Stimulated activated naive B cell treated with anti-CD40 and anti-IgM and Interleukin-4, amounts not matched to agents 10 μg/mL and 1 μg/mL and 100 μg/mL, for 72 hours (primary cell): ENCODE measurements around the gene PGAP2.
"Not testable (repeated sequence)": the region's sequence is repeated elsewhere in the genome, so short reads cannot be mapped to it uniquely, and the experiment has no call there.

Experiments
- ATAC-seq, 2 donors: fragments of 150-1000 bp; cut with Tn5 transposase; replicated peaks; 2 replicates each; pipeline ENCODE4 v1.10.0; 2021; ENCODE audit warnings: moderate library complexity in 1 of 2
- DNase-seq: peaks from one replicate; pipeline ENCODE4 v3.0.0; 2021
- H3K27ac Mint-ChIP-seq: one replicate; pipeline ENCODE4 v1.8.0; 2022; ENCODE audit warnings: mild to moderate bottlenecking, mixed read lengths
- H3K27me3 Mint-ChIP-seq, 2 donors: one replicate each; pipeline ENCODE4 v1.8.0; 2022; ENCODE audit warnings: mixed read lengths in 2 of 2
- H3K36me3 Mint-ChIP-seq, 2 donors: one replicate each; pipeline ENCODE4 v1.8.0; 2022; ENCODE audit warnings: mixed read lengths in 2 of 2, mild to moderate bottlenecking in 1 of 2
- H3K4me1 Mint-ChIP-seq, 2 donors: one replicate each; pipeline ENCODE4 v1.8.0; 2022; ENCODE audit warnings: mixed read lengths in 2 of 2, mild to moderate bottlenecking in 1 of 2
- H3K4me3 Mint-ChIP-seq, 2 donors: one replicate each; pipeline ENCODE4 v1.8.0; 2022; ENCODE audit warnings: mild to moderate bottlenecking in 2 of 2, mixed read lengths in 2 of 2, moderate library complexity in 1 of 2
- H3K9me3 Mint-ChIP-seq, 2 donors: one replicate each; pipeline ENCODE4 v1.8.0; 2022; ENCODE audit warnings: mixed read lengths in 2 of 2, mild to moderate bottlenecking in 1 of 2

PGAP2 gene

GRCh38 chr11:3796346-3796745 lies 12.0 kb upstream of the PGAP2 start:
- peak overlapping the region; percentile 94 for H3K4me3 Mint-ChIP-seq

GRCh38 chr11:3796801-3797328 lies 11.5 kb upstream of the PGAP2 start:
- Mint-ChIP-seq H3K4me3 (peak overlapping the region; percentile 94), H3K9me3 (no peaks in the 10 kb centered on the region), H3K27me3 (no peaks in the 10 kb centered on the region), H3K4me1 (peaks cover 12 to 26% of the 10 kb centered on the region in 2 donors), H3K27ac (peak overlapping the region; percentile 98), H3K36me3 (peaks cover 12 to 14% of the 10 kb centered on the region in 2 donors)
- DNase-seq (no peak), ATAC-seq (peak; percentile 44 to 50)

More at GRCh38 chr11:3796346-3796745, 12.0 kb upstream of the PGAP2 start:
- no peaks in the 10 kb centered on the region for H3K9me3 Mint-ChIP-seq
- DNase-seq (no peak), ATAC-seq (no peak)
- H3K27ac Mint-ChIP-seq = peak overlapping the region; percentile 98
- peaks cover 13 to 14% of the 10 kb centered on the region in 2 donors for H3K36me3 Mint-ChIP-seq
- peaks cover 12 to 26% of the 10 kb centered on the region in 2 donors for H3K4me1 Mint-ChIP-seq
- no peaks in the 10 kb centered on the region for H3K27me3 Mint-ChIP-seq

- DNase-seq (peak; percentile 100), ATAC-seq (peak; percentile 95)
- Mint-ChIP-seq H3K4me1 (peaks cover 12 to 22% of the 10 kb centered on the region in 2 donors), H3K4me3 (peak within 1 kb of the TSS; percentile 94), H3K27me3 (no peaks in the 10 kb centered on the region), H3K27ac (peak within 1 kb of the TSS; percentile 98), H3K9me3 (no peaks in the 10 kb centered on the region), H3K36me3 (peaks cover 8 to 11% of the 10 kb centered on the region in 2 donors)
Measured at GRCh38 chr11:3797329-3798090, 10.8 kb upstream of the PGAP2 start, which contains the start of gene NUP98. NUP98 (minus strand) TSS chr11:3797554; CDS start chr11:3782117, 15,437 bp downstream.

GRCh38 chr11:3799143-3799542 lies 9.2 kb upstream of the PGAP2 start:
- Mint-ChIP-seq H3K36me3 (peaks cover 5 to 6% of the 10 kb centered on the region in 2 donors), H3K9me3 (no peaks in the 10 kb centered on the region), H3K4me1 (peaks cover 12 to 20% of the 10 kb centered on the region in 2 donors), H3K4me3 (peak overlapping the region; percentile 94), H3K27me3 (no peaks in the 10 kb centered on the region), H3K27ac (peak overlapping the region; percentile 98)
- ATAC-seq (no peak), DNase-seq (no peak)

- DNase-seq = no peak
- peaks cover 12 to 13% of the 10 kb centered on the region in 2 donors for H3K4me1 Mint-ChIP-seq
- H3K4me3 Mint-ChIP-seq = no peak overlapping the region
- no peaks in the 10 kb centered on the region for H3K27me3 Mint-ChIP-seq
- H3K36me3 Mint-ChIP-seq = peaks cover 3 to 5% of the 10 kb centered on the region in 2 donors
- H3K9me3 Mint-ChIP-seq = no peaks in the 10 kb centered on the region
- ATAC-seq = no peak
- H3K27ac Mint-ChIP-seq = no peak overlapping the region
Measured at GRCh38 chr11:3799873-3800272, 8.5 kb upstream of the PGAP2 start.

GRCh38 chr11:3802011-3802790 lies 6.2 kb upstream of the PGAP2 start:
- H3K4me1 Mint-ChIP-seq = peaks cover 0 to 4% of the 10 kb centered on the region in 2 donors
- H3K4me3 Mint-ChIP-seq = no peak overlapping the region
- no peaks in the 10 kb centered on the region for H3K36me3 Mint-ChIP-seq
- H3K27me3 Mint-ChIP-seq = no peaks in the 10 kb centered on the region
- DNase-seq (no peak), ATAC-seq (no peak)
- H3K9me3 Mint-ChIP-seq = no peaks in the 10 kb centered on the region
- no peak overlapping the region for H3K27ac Mint-ChIP-seq

GRCh38 chr11:3803726-3804495 lies 4.4 kb upstream of the PGAP2 start:
- H3K4me3 Mint-ChIP-seq = no peak overlapping the region
- no peak for DNase-seq

GRCh38 chr11:3808861-3809623 lies 682 bp downstream of the PGAP2 start:
- H3K9me3 Mint-ChIP-seq = no peaks in the 10 kb centered on the region
- DNase-seq (no peak), ATAC-seq (peak; percentile 86 to 87)
- peak overlapping the region; percentile 93 to 95 for H3K4me3 Mint-ChIP-seq
- peak overlapping the region; percentile 52 for H3K27ac Mint-ChIP-seq
- H3K27me3 Mint-ChIP-seq = no peaks in the 10 kb centered on the region
- H3K4me1 Mint-ChIP-seq = peaks cover 13% of the 10 kb centered on the region in 2 donors
- H3K36me3 Mint-ChIP-seq = peaks cover 4 to 12% of the 10 kb centered on the region in 2 donors

More at GRCh38 chr11:3803726-3804495, 4.4 kb upstream of the PGAP2 start:
- no peaks in the 10 kb centered on the region for H3K27me3 Mint-ChIP-seq
- no peak for ATAC-seq
- no peaks in the 10 kb centered on the region for H3K9me3 Mint-ChIP-seq
- no peak overlapping the region for H3K27ac Mint-ChIP-seq
- no peaks in the 10 kb centered on the region for H3K36me3 Mint-ChIP-seq
- peaks cover 11% of the 10 kb centered on the region in 2 donors for H3K4me1 Mint-ChIP-seq

GRCh38 chr11:3809624-3809928 lies 1.2 kb downstream of the PGAP2 start:
- no peaks in the 10 kb centered on the region for H3K27me3 Mint-ChIP-seq
- H3K4me1 Mint-ChIP-seq = peaks cover 13% of the 10 kb centered on the region in 2 donors
- no peak overlapping the region for H3K4me3 Mint-ChIP-seq
- DNase-seq (no peak), ATAC-seq (no peak)
- H3K36me3 Mint-ChIP-seq = peaks cover 7 to 14% of the 10 kb centered on the region in 2 donors
- no peaks in the 10 kb centered on the region for H3K9me3 Mint-ChIP-seq
- H3K27ac Mint-ChIP-seq = no peak overlapping the region

- ATAC-seq (no peak), DNase-seq (no peak)
- Mint-ChIP-seq H3K27me3 (no peaks in the 10 kb centered on the region), H3K36me3 (peaks cover 11 to 17% of the 10 kb centered on the region in 2 donors), H3K27ac (peak overlapping the region; percentile 25), H3K4me3 (no peak overlapping the region), H3K4me1 (peaks cover 13% of the 10 kb centered on the region in 2 donors), H3K9me3 (no peaks in the 10 kb centered on the region)
Measured at GRCh38 chr11:3810446-3810845, 2.1 kb downstream of the PGAP2 start.

GRCh38 chr11:3810951-3811350 lies 2.6 kb downstream of the PGAP2 start:
- DNase-seq (no peak), ATAC-seq (no peak)
- H3K4me1 Mint-ChIP-seq = peaks cover 13% of the 10 kb centered on the region in 2 donors
- H3K27me3 Mint-ChIP-seq = no peaks in the 10 kb centered on the region
- peaks cover 16 to 19% of the 10 kb centered on the region in 2 donors for H3K36me3 Mint-ChIP-seq
- no peak overlapping the region for H3K27ac Mint-ChIP-seq
- no peaks in the 10 kb centered on the region for H3K9me3 Mint-ChIP-seq
- no peak overlapping the region for H3K4me3 Mint-ChIP-seq

GRCh38 chr11:3814832-3815231 lies 6.5 kb downstream of the PGAP2 start:
- H3K4me1 Mint-ChIP-seq, DNase-seq, H3K27ac Mint-ChIP-seq, H3K27me3 Mint-ChIP-seq, H3K4me3 Mint-ChIP-seq, ATAC-seq, H3K9me3 Mint-ChIP-seq: not testable (repeated sequence)
- peaks cover 32 to 35% of the 10 kb centered on the region in 2 donors for H3K36me3 Mint-ChIP-seq

- Mint-ChIP-seq H3K27me3 (no peaks in the 10 kb centered on the region), H3K4me3 (no peak overlapping the region), H3K9me3 (no peaks in the 10 kb centered on the region), H3K36me3 (peaks cover 35 to 36% of the 10 kb centered on the region in 2 donors), H3K27ac (no peak overlapping the region), H3K4me1 (no peaks in the 10 kb centered on the region)
- DNase-seq (no peak), ATAC-seq (no peak)
Measured at GRCh38 chr11:3815845-3816244, 7.5 kb downstream of the PGAP2 start.
